Loucy (cell line): ENCODE measurements around the gene PIAS1.

Source experiments
- CTCF ChIP-seq: fragments of 200-600 bp; sonication (generic); conservative IDR thresholded peaks from 2 replicates; pipeline ENCODE4 v1.5.1; 2014; ENCODE audit warnings: mild to moderate bottlenecking, antibody characterized with exemption, low read length
- EZH2phosphoT487 ChIP-seq: fragments of 200-600 bp; IDR thresholded peaks from 2 replicates; pipeline ENCODE4 v1.6.1; 2018; ENCODE audit warnings: antibody characterized with exemption, mild to moderate bottlenecking, moderate library complexity, borderline replicate concordance

GRCh38 chr15:68052431-68052830 is 1.7 kb upstream of the PIAS1 start:
- no peak for TF ChIP-seq EZH2phosphoT487
- TF ChIP-seq CTCF = no peak
